Measurements from ENCODE around the gene STK11IP.

The STK11IP gene

DNA sequence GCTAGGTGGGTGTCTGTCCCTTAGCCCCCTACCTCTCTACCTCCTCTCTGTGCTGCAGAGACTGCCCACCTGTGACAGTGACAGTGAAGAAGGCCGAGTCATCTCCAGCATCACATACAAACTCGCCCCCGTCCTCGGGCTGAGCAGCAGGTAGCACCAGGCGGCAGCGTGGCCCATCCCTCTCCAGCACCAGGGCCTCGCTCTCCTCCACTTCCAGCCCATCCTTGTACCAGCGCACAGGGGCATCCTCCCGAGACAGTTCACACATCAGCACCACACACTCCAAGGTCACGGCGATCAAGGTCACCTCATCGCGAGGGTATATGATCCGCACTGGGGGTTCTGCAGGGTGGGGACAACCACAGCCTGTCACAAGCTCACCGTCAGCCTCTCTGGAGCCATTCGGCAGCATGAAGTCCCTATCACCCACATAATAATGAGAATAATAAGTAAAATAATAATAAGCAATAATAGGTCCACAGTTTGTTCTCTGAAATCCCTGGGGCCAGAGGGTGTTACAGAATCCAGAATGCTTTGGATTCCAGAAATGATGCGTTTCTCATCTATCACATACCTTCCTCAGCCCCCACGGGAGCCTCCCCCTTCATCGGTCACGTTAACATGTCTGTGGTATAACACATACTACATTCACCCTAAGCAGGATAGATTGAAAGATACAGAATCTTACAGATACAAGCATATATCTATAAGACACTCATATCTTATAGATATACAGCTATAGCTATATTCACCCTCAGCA lies 38.3 kb upstream of the STK11IP start:
- DNase-seq (ENCODE audit: extremely low read depth, low read depth): no peak

DNA sequence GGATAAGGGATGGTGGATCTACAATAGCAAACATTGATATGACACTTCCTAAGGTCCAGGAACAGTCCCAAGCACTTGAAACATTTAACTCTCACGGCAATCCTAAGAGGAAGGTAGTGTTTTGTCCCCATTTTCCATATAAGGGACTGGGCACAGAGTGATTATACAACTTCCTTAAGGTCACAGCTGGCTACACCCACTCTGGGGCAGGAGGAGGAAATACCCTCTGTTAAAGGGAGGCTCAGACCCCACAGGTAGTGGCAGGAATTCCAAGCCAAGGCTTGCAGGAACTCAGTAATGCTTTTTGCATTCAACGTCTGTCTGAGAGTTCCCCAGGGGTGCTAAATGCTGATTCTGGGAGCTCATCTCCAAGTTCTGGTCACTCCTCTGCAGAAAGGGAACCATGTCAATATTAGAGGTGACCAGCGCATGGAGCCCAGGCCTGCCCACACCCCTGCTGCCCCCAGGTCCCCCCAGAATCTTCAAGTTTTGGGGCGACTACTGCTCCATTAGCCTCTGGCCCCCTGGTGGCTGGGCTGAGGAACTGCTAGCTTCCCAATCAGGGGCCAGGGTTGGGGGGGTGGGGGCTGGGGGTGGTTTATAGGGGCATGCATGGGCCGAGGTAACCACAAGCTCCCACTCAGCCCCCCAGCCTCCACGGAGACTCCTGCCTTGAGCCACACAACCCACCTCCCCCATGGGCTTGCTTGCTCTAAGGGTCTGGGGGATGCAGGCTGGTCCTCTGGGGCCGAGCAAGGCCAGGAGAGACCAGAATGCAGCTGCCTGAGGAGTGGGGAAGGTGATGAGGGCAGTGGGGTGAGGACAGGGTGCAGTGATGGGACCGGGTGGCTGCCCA lies 37.4 kb upstream of the STK11IP start:
- no peak for DNase-seq (ENCODE audit: extremely low read depth, low read depth)
- TF ChIP-seq, protein P1, sequence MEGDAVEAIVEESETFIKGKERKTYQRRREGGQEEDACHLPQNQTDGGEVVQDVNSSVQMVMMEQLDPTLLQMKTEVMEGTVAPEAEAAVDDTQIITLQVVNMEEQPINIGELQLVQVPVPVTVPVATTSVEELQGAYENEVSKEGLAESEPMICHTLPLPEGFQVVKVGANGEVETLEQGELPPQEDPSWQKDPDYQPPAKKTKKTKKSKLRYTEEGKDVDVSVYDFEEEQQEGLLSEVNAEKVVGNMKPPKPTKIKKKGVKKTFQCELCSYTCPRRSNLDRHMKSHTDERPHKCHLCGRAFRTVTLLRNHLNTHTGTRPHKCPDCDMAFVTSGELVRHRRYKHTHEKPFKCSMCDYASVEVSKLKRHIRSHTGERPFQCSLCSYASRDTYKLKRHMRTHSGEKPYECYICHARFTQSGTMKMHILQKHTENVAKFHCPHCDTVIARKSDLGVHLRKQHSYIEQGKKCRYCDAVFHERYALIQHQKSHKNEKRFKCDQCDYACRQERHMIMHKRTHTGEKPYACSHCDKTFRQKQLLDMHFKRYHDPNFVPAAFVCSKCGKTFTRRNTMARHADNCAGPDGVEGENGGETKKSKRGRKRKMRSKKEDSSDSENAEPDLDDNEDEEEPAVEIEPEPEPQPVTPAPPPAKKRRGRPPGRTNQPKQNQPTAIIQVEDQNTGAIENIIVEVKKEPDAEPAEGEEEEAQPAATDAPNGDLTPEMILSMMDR (IDR thresholded peaks at IDR 0.05; ENCODE audit: low read depth, low read length): peak; percentile 62

More for the DNA sequence above, 38.3 kb upstream of the STK11IP start:
- TF ChIP-seq, protein P1 (IDR thresholded peaks at IDR 0.05; ENCODE audit: low read depth, low read length): no peak

DNA sequence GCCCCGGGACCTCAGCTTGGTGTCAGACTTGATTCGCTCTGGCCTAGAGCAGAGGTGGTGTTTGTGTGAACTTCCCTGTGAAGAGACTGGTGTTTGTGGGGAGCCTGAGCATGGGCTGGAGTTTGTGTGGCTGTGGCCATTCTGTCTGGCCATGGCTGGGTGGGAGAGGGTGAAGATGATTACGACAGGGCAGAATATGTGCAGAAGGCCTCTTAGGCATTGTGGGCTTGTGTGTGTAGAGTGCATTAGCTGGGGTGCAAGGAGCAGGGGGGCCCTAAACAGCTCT lies 36.8 kb upstream of the STK11IP start:
- no peak for DNase-seq (ENCODE audit: extremely low read depth, low read depth)
- TF ChIP-seq, protein P1 (IDR thresholded peaks at IDR 0.05; ENCODE audit: low read depth, low read length): no peak; the same call in 1 of the 2 replicates

DNA sequence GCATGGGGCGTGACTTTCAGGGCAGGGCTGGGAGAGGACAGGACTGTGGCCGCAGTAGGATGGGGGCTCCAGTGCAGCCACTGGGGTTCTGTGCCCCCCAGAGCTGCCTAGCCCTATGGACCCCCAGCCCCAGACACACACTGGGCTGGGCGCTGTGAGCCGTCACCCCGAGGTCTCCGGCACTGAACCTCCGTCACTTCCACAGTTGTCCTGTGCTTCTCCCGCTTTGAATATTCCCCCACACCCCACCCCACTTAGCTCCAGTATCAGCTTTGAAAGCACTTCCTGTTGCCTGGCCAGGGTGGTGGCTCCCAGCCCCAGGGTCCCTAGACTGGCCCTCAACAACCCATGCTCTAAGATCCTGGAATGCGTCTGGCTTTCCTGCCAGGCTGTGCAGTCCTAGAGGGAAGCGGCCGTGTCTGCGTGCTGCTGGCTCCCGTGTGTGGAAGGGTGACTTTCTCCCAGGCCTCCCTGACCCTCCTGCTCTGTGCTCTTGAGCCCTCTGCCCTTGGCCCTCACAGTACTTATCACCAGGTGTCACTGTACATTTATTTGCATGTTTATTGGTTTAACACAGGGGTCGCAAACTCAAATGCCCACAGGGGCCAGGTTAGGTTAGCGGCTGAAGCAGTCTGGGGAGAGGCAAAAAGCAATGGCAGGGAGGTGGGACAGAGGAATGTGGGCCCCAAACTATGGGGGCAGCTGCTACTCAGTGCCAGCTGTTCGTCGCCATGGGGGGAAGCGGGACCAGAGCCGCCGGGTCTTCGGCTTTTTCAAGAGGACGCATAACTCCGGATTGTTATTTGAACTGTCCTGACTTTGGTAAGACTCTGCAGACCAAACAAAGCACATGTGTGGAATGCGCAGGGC lies 36.2 kb upstream of the STK11IP start:
- no peak for DNase-seq (ENCODE audit: extremely low read depth, low read depth)
- TF ChIP-seq, protein P1 (IDR thresholded peaks at IDR 0.05; ENCODE audit: low read depth, low read length): no peak

DNA sequence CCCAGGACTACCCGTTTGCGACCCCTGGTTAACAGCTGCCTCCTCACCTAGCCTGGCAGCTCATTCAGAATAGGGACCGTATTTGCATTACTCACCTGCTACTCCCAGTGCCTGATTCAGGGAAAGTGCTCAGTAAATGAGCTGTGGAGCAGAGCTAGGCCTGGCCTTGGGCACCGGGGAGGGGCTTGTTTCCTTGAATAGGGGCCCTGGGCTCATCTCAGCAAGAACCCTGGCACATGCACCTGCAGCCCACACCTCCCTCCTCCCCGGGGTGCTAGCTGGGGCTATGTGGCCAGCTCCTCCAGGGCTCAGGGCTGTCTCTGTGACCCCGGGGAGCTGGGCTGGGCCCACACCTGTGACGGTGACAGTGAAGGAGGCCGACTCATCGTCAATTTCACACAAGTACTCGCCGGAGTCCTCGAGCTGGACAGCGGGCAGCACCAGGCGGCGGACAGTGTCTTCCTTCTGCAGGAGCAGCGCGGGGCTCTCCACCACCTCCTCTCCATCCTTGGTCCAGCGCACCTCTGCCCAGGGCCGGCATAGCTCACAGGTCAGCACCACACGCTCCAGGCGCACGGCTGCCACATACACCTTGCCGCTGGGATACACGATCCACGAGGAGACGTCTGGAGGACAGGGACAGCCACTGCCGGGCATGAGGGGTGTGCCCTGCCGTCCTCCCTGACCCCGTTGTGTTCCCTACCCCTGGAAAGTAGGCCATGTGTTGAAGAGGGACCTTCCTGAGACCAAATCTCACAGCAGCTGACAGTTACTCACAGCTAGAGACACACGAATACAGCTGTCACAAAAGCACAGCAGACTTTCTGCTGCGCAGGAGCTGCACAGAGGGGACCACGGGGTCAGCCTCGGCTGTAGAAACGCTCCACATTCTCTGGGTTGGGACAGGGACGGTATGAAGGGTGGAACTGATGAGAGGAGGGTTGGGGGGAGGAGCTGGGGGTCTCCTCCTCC lies 35.3 kb upstream of the STK11IP start:
- TF ChIP-seq, protein P1 (IDR thresholded peaks at IDR 0.05; ENCODE audit: low read depth, low read length): no peak
- DNase-seq (ENCODE audit: extremely low read depth, low read depth): no peak

DNA sequence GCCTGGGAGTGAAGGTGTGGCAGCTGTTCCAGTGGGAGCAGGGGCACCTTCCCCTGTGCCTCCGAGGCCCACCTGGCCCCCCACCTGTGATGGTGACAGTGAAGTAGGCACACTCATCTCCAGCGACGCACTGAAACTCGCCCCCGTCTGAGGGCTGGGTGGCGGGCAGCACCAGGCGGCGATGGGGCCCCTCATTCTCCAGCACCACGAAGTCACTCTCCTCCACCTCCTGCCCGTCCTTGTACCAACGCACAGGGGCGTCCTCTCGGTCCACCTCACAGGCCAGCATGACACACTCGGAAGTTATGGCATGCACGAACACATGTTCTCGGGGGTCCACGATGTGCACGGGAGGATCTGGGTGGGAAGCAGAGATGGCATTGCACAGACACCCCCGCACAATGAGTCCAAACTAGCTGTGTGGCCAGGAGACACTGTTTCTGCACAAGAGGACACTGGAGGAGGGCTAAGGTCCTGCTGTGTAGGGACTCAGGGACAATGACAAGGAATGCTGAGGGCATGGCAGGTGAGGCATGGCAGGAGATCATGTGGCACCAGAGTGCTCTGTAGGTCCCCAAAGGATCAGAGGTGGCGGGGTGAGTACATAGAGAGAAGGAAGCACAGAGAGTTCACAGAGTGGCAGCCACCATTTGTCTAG lies 34.3 kb upstream of the STK11IP start:
- TF ChIP-seq, protein P1 (IDR thresholded peaks at IDR 0.05; ENCODE audit: low read depth, low read length): no peak
- no peak for DNase-seq (ENCODE audit: extremely low read depth, low read depth)

All from AG09319 (cell line).